ENCODE results near the gene HAGH.

Gene HAGH

DNA sequence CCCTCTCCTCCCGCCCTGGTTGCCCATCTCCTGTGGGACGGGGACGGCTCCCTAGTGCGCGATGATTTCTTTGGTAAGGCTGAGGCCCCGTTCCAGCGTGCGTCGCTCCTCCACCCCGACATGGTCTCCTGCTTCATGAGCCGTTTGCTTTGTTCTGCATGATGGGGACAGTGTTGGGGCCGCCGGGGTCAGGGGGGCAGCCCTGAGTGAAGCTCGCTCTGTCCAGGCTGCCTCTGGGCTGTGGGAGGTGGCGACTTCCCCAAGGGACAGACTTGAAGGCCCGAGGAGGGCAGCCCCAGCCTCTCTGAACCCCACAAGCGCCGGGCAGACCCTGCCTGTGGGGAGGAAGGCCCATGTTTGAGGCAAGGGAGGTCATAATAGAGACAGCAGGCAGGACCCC, 67.7 kb downstream of the HAGH start:
- no peak for DNase-seq

DNA sequence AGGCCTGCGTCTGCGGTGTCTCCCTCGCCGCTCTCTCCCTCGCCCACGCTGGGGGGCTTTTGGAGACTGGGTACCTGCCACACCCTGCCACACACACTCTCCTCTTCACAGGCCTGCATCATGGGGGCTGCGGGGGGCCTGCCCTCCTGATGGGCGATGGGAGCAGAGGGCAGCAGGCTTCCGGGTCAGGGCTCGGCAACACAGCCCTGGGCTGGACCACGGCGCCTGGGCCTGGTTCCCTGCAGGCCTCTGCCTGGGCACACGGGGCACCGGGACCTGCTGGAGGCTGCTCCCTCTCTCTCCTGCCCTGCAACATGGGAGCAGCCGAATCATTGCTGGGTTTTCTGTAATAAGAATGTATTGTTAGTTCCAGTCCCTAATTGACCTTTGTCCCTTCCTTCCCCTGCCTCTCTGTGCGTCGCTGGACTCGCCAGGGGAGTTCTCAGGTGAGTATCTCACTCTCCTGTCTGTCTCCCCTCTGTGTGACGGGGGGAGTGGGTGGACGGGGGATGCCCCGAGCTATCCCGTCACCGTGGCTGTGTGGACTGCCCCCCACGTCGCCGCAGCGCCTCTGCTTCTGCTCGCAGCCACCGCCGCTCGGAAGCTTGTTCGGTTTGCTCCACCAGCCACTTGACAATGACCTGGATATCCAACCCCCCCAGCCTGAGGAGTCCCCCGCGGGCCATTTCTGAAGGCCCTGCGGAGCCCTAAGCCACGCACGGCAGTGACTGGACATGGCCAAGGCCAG, 68.7 kb downstream of the HAGH start:
- no peak for DNase-seq
